Upper lobe of left lung (tissue), 6 donors: ENCODE results near the gene BTD. TPM values are rescaled to one million over a fixed set of nuclear protein-coding genes. Genes with fewer than 3 reads are reported as not detected.

Experiments
- ATAC-seq, 2 donors: fragments of 200-7000 bp; cut with Tn5 transposase; one replicate each; pipeline ENCODE4 v1.9.1; 2022; ENCODE audit warnings: mild to moderate bottlenecking in 2 of 2, moderate library complexity in 2 of 2; ENCODE audit not compliant: low FRiP score in 2 of 2
- DNase-seq, 2 donors: peaks; one replicate each; pipeline ENCODE4 v3.0.0-alpha.2; 2019 to 2020
- H3K27ac ChIP-seq, 4 donors: fragments of 200-600 bp; sonication (generic); one replicate each; pipeline ENCODE4 v1.5.1; 2016 to 2019
- H3K27me3 ChIP-seq, 4 donors: fragments of 200-600 bp; sonication (generic); one replicate each; pipeline ENCODE4 v1.5.1; 2017 to 2019
- H3K36me3 ChIP-seq, 4 donors: fragments of 200-600 bp; sonication (generic); one replicate each; pipeline ENCODE4 v1.5.1; 2016 to 2019
- H3K4me1 ChIP-seq, 4 donors: fragments of 200-600 bp; sonication (generic); one replicate each; pipeline ENCODE4 v1.5.1; 2018 to 2019
- H3K4me3 ChIP-seq, 4 donors: fragments of 200-600 bp; sonication (generic); one replicate each; pipeline ENCODE4 v1.5.1; 2017 to 2019; ENCODE audit warnings: mild to moderate bottlenecking in 2 of 4, moderate library complexity in 1 of 4
- H3K9me3 ChIP-seq, 4 donors: fragments of 200-600 bp; sonication (generic); one replicate each; pipeline ENCODE4 v1.5.1; 2018 to 2019
- CTCF ChIP-seq, 6 experiments: fragments of 450-650 bp in 4 of 6; fragments of 200-600 bp in 2 of 6; sonication (generic) in 2 of 6; IDR thresholded peaks; one replicate each; pipeline ENCODE4 v1.5.1; 2016 to 2019; ENCODE audit warnings: antibody characterized with exemption in 6 of 6
- EP300 ChIP-seq, 4 donors: sonication (generic); formaldehyde crosslinking; IDR thresholded peaks; one replicate each; pipeline ENCODE4 v1.5.1; 2017; ENCODE audit warnings: antibody characterized with exemption in 4 of 4, control low read depth in 2 of 4
- POLR2A ChIP-seq, 4 donors: fragments of 450-650 bp; IDR thresholded peaks; one replicate each; pipeline ENCODE4 v1.5.1; 2016 to 2017; ENCODE audit warnings: antibody characterized with exemption in 4 of 4, mild to moderate bottlenecking in 2 of 4
- POLR2AphosphoS5 ChIP-seq, 2 donors: sonication (generic); formaldehyde crosslinking; IDR thresholded peaks; one replicate each; pipeline ENCODE4 v1.5.1; 2017; ENCODE audit warnings: antibody characterized with exemption in 2 of 2
- WGBS, 2 donors: methylation state at CpG; one replicate each; pipeline ENCODE4 v1.1.5; 2017 to 2018; 5-methylcytosine and 5-hydroxymethylcytosine counted together
- small RNA-seq, 4 donors: library from RNA; depleted of rRNA; stranded (forward); fragments of <200 nt; gene quantifications; one replicate each; pipeline ENCODE3, GENCODE V24; 2016
- total RNA-seq, 6 donors: library from RNA; depleted of rRNA in 4 of 6; stranded (reverse); fragments of >200 nt in 4 of 6; gene quantifications; one replicate each; pipeline versions ENCODE4 v1.1.0 to v1.2.1, GENCODE V29; 2016 to 2021
- donor health status: DM: no; HTN: no; CAD: no; lungs with moderate emphysema.
- donor health status: DM: no; HTN: yes; CAD: no; lungs with severe emphysema.

BTD gene
- total RNA-seq, 6 donors from 2014 or later, result 6.8 to 32.2 (median 21.8) TPM

GRCh38 chr3:15693355-15693754, 91.8 kb downstream of the BTD start:
- peaks cover 0 to 50% (median 7%) of the 10 kb centered on the region in 4 donors for H3K36me3 ChIP-seq
- DNase-seq (no peak), ATAC-seq (no peak)
- no peaks in the 10 kb centered on the region for H3K9me3 ChIP-seq
- TF ChIP-seq POLR2A (IDR thresholded peaks at IDR 0.05), result no peak
- no peak for TF ChIP-seq EP300 (IDR thresholded peaks at IDR 0.05)
- no peak for TF ChIP-seq POLR2AphosphoS5 (IDR thresholded peaks at IDR 0.05)
- TF ChIP-seq CTCF (IDR thresholded peaks at IDR 0.05), result no peak
- no peaks in the 10 kb centered on the region for H3K27me3 ChIP-seq
- H3K4me3 ChIP-seq, result no peak overlapping the region
- H3K27ac ChIP-seq, result no peak overlapping the region
- H3K4me1 ChIP-seq, result no peaks in the 10 kb centered on the region
- WGBS, 2 donors, result 0 to 60% methylated on average over 1 of the region's 1 CpG

- TF ChIP-seq POLR2A (IDR thresholded peaks at IDR 0.05) (no peak), POLR2AphosphoS5 (IDR thresholded peaks at IDR 0.05) (no peak), CTCF (IDR thresholded peaks at IDR 0.05) (no peak), EP300 (IDR thresholded peaks at IDR 0.05) (no peak)
- no peak for ATAC-seq
- Histone ChIP-seq H3K4me1 (no peaks in the 10 kb centered on the region), H3K36me3 (peaks cover 0 to 37% (median 5%) of the 10 kb centered on the region in 4 donors), H3K27me3 (no peaks in the 10 kb centered on the region), H3K4me3 (no peak overlapping the region), H3K9me3 (no peaks in the 10 kb centered on the region), H3K27ac (no peak overlapping the region)
- 88 to 95% methylated on average over 1 of the region's 1 CpG for WGBS, 2 donors
- DNase-seq, result no peak
These were observed 93.1 kb downstream of the BTD start for GRCh38 chr3:15694628-15695027.

Small RNAs within 50 kb of the gene (small RNA-seq; reads per million reads assigned to genes)
- gene MIR3134, result 0 reads per million in 4 donors

Other genes with a start within 250 kb of the BTD start
- gene METTL6, start 174.2 kb upstream of the BTD start, total RNA-seq, result 10 to 100 TPM; 10.5 to 20.7 (median 13.9) TPM
- gene EAF1, start 174.1 kb upstream of the BTD start, total RNA-seq, result 10 to 100 TPM; 21.1 to 45.1 (median 31.7) TPM
- 10 to 100 TPM in 1 of 6 donors, 1 to 10 TPM in 5; 1.1 to 34.6 (median 2.6) TPM for gene COLQ, start 80.0 kb upstream of the BTD start, total RNA-seq
- gene HACL1, start 176 bp upstream of the BTD start, total RNA-seq, result 10 to 100 TPM; 12.9 to 32.5 (median 19.6) TPM
- 100 to 1,000 TPM in 1 of 6 donors, 10 to 100 TPM in 5; 31.6 to 107 (median 55.5) TPM for gene ANKRD28, start 196.2 kb downstream of the BTD start, total RNA-seq